ENCODE results near the gene KDM3A. TPM values are rescaled to one million over a fixed set of nuclear protein-coding genes. Genes with fewer than 3 reads are reported as not detected.

Gene KDM3A
- total and polyA plus RNA-seq, 2 of the 8 experiments (the other 6 are each of a cell fraction or from before 2014, with no cell fraction given): 15.8 to 29.2 TPM

DNA sequence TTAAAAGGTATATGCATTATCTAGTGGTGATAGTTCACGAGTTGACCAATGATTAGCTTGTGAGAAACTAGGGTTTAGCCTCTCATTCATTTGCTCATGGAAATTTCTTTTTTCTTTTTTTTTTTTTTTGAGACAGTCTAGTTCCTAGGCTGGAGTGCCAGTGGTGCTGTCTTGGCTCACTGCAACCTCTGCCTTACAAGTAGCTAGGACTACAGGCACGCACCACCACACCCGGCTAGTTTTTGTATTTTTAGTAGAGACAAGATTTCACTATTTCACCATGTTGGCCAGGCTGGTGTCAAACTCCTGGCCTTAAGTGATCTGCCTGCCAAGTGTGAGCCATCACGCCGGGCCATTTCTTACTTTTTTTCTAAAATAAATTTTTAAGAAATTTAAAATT is 14.0 kb downstream of the KDM3A start:
- Histone ChIP-seq H3K27me3 (replicated peaks in 1 of 4; ENCODE audit: control insufficient read depth in 3 of 4, extremely low read depth in 1 of 4, insufficient read depth in 3 of 4, low read length in 3 of 4) (no peaks in the 10 kb centered on the region), H4K91ac (replicated peaks; ENCODE audit: insufficient read length, low read length) (no peak overlapping the region), H2BK15ac (ENCODE audit: low read length) (no peak overlapping the region), H3K23me2 (ENCODE audit: low read depth, low read length) (no peaks in the 10 kb centered on the region), H3K4me1 (replicated peaks in 1 of 4; ENCODE audit: control insufficient read depth in 3 of 4, insufficient read depth in 4 of 4, low read length in 3 of 4) (no peaks in the 10 kb centered on the region), H3K4me2 (ENCODE audit: insufficient read depth in 1 of 2, low read depth in 2 of 2, low read length in 2 of 2) (no peak overlapping the region), H4K20me1 (replicated peaks in 1 of 2; ENCODE audit: control insufficient read depth in 1 of 2, insufficient read depth in 2 of 2, low read length in 2 of 2) (no peaks in the 10 kb centered on the region), H3K56ac (replicated peaks; ENCODE audit: insufficient read length, low read depth, low read length) (no peak overlapping the region), H3K23ac (ENCODE audit: insufficient read length) (no peak overlapping the region), H3K36me3 (ENCODE audit: control insufficient read depth in 2 of 4, insufficient read depth in 4 of 4, low read length in 3 of 4) (peaks cover 20 to 73% (median 34%) of the 10 kb centered on the region in 4 experiments; a peak in 6 of 8 replicates), H4K8ac (ENCODE audit: extremely low read depth, insufficient read depth, low read length) (no peak overlapping the region), H2AK5ac (ENCODE audit: low read depth, low read length) (no peak overlapping the region), H3K9ac (replicated peaks in 1 of 4; ENCODE audit: extremely low read depth in 1 of 4, low read depth in 3 of 4, low read length in 3 of 4) (no peak overlapping the region), H3K14ac (ENCODE audit: insufficient read length) (no peak overlapping the region), H2BK12ac (ENCODE audit: low read depth, low read length) (no peak overlapping the region), H3K79me1 (ENCODE audit: low read depth, low read length) (no peaks in the 10 kb centered on the region), H2BK20ac (ENCODE audit: low read length) (no peak overlapping the region), H3K18ac (ENCODE audit: extremely low read depth, low read length) (no peak overlapping the region), H3K4ac (replicated peaks; ENCODE audit: insufficient read length, low read depth, low read length) (no peak overlapping the region), H2BK120ac (replicated peaks; ENCODE audit: low read depth, low read length) (no peak overlapping the region), H2BK5ac (ENCODE audit: low read depth, low read length) (no peak overlapping the region), H3K9me3 (ENCODE audit: insufficient read depth in 2 of 2, low read depth in 1 of 2, low read length in 1 of 2) (no peaks in the 10 kb centered on the region), H3K4me3 (ENCODE audit: extremely low read depth in 1 of 4, insufficient read depth in 2 of 4, low read depth in 3 of 4, low read length in 4 of 4) (no peak overlapping the region), H2AFZ (ENCODE audit: low read length) (no peak overlapping the region), H3K79me2 (ENCODE audit: control insufficient read depth in 1 of 2, insufficient read depth in 2 of 2, low read length in 2 of 2) (no peaks in the 10 kb centered on the region), H4K5ac (ENCODE audit: insufficient read length, low read depth, low read length) (no peak overlapping the region), H3K27ac (ENCODE audit: low read depth, low read length) (no peak overlapping the region)
- ChIA-PET POLR2A (ENCODE audit: partially characterized antibody) (interaction anchor here (1.0 to 1.3 kb wide), 2 partner anchors 13 kb away, joined by 4 to 5 read pairs; no protein-coding TSS in a partner anchor), CTCF (ENCODE audit: partially characterized antibody) (no interaction called here)
- 94% methylated on average over 5 of the region's 5 CpGs; no CpG with 5 or more reads in 1 of the 2 experiments for WGBS, 2 experiments (ENCODE audit: extremely low coverage in 1 of 2, insufficient coverage in 1 of 2, insufficient read length in 1 of 2, insufficient replicate concordance in 2 of 2, low coverage in 1 of 2, low lambda C conversion rate in 2 of 2, missing lambda C conversion rate in 1 of 2)
- DNase-seq (ENCODE audit: low read depth in 1 of 2, low spot score in 2 of 2): no peak
- FAIRE-seq: no peak
- TF ChIP-seq SAP30 (IDR thresholded peaks at IDR 0.05; ENCODE audit: insufficient read depth, insufficient replicate concordance, low read length) (no peak), RFX5 (IDR thresholded peaks at IDR 0.05; ENCODE audit: borderline replicate concordance, low read depth, low read length) (no peak), KDM1A (IDR thresholded peaks at IDR 0.05; ENCODE audit: borderline replicate concordance, low read length) (no peak), EP300 (IDR thresholded peaks at IDR 0.05; ENCODE audit: borderline replicate concordance in 1 of 2, low read depth in 2 of 2, low read length in 2 of 2) (no peak), BRCA1 (IDR thresholded peaks at IDR 0.05; ENCODE audit: low read depth, low read length) (no peak), SRF (IDR thresholded peaks at IDR 0.05; ENCODE audit: low read depth, low read length) (no peak), RBBP5 (IDR thresholded peaks at IDR 0.05; ENCODE audit: borderline replicate concordance, low read depth, low read length) (no peak), SP4 (IDR thresholded peaks at IDR 0.05; ENCODE audit: low read length) (no peak), RXRA (IDR thresholded peaks at IDR 0.05; ENCODE audit: insufficient read depth, low read depth, low read length) (no peak), CHD1 (IDR thresholded peaks at IDR 0.05; ENCODE audit: low read depth, low read length) (no peak), SIX5 (IDR thresholded peaks at IDR 0.05; ENCODE audit: low read depth, low read length) (no peak), PHF8 (conservative IDR thresholded peaks at IDR 0.05; ENCODE audit: low read depth, low read length) (no peak), GTF2F1 (IDR thresholded peaks at IDR 0.05; ENCODE audit: borderline replicate concordance, low read depth, low read length) (no peak), FOSL1 (IDR thresholded peaks at IDR 0.05; ENCODE audit: insufficient read depth, low read depth, low read length) (no peak), TAF1 (IDR thresholded peaks at IDR 0.05; ENCODE audit: low read depth, low read length) (no peak)
